ENCODE measurements around the gene GABRG3. TPM values are rescaled to one million over a fixed set of nuclear protein-coding genes. Genes with fewer than 3 reads are reported as not detected.

GABRG3 gene
- total RNA-seq, 4 donors from 2014 or later = not detected

- intact Hi-C loops (cut with DNase I) = no loop called here
- TF ChIP-seq POLR2AphosphoS5 (IDR thresholded peaks at IDR 0.05) (no peak), EP300 (IDR thresholded peaks at IDR 0.05) (no peak), POLR2A (IDR thresholded peaks at IDR 0.05; ENCODE audit: low read depth) (no peak), CTCF (IDR thresholded peaks at IDR 0.05) (no peak)
- no peak for DNase-seq (ENCODE audit: extremely low spot score)
- WGBS = 93% methylated on average over 4 of the region's 4 CpGs
- Histone ChIP-seq H3K36me3 (no peaks in the 10 kb centered on the region), H3K4me1 (no peaks in the 10 kb centered on the region), H3K9me3 (no peaks in the 10 kb centered on the region), H3K27ac (replicated peaks in 1 of 4) (no peak overlapping the region), H3K27me3 (no peaks in the 10 kb centered on the region), H3K4me3 (no peak overlapping the region)
Measured at GRCh38 chr15:27111323-27111722, 140.3 kb downstream of the GABRG3 start.

DNA sequence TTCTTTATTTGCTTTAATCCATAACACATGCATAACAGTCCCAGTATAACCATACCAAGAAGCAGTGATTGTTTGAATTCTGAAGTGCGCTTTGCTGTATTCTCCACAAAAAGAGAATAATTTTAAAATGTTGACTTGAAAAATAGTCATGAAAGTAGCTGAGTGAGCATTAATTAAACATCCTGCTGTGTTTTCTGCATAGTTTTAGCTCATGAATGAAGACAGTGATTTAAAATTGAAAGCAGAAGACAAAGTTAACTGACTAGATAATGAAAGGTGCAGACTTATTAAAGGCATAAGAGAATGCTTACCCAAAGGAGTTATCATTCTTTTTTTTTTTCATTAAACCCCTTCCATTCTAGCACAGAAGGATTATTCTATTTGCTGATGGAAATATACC is 143.5 kb downstream of the GABRG3 start:
- no peak for DNase-seq (ENCODE audit: extremely low spot score)
- Histone ChIP-seq H3K36me3 (no peaks in the 10 kb centered on the region), H3K9me3 (no peaks in the 10 kb centered on the region), H3K27ac (replicated peaks in 1 of 4) (no peak overlapping the region), H3K4me3 (no peak overlapping the region), H3K27me3 (no peaks in the 10 kb centered on the region), H3K4me1 (no peaks in the 10 kb centered on the region)
- TF ChIP-seq CTCF (IDR thresholded peaks at IDR 0.05) (no peak), EP300 (IDR thresholded peaks at IDR 0.05) (no peak), POLR2A (IDR thresholded peaks at IDR 0.05; ENCODE audit: low read depth) (no peak), POLR2AphosphoS5 (IDR thresholded peaks at IDR 0.05) (no peak)
- 97% methylated on average over 1 of the region's 1 CpG for WGBS
- intact Hi-C loops (cut with DNase I) = no loop called here

DNA sequence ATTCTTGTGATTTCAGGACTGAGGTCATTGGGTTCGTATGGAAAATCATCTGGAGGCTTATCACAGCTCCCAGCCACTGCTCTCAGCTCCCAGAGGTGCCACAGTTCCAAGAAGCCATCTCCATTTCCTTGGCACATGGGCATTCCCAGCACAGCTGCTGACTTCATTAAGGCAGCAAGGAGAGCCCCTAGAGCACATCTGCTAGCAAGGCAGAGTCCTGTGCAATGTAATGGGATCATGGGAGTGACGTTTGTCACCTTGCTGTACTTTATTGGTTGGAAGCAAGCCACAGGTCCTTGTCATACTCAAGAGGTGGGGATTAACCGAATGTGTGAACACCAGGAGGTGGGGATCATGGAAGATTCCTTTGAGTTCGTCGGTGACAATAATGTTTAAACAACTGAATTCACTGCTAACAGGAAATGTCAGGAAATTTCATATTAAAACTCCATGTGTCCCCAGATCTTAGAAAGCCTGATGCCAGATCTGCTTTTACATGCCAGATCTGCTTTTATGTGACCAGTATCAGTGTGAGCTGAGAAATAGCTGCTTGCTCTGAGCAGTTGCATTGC is 148.8 kb downstream of the GABRG3 start:
- H3K27ac ChIP-seq (replicated peaks in 1 of 4) = no peak overlapping the region
- TF ChIP-seq EP300 (IDR thresholded peaks at IDR 0.05) (no peak), CTCF (IDR thresholded peaks at IDR 0.05) (no peak), POLR2AphosphoS5 (IDR thresholded peaks at IDR 0.05) (no peak), POLR2A (IDR thresholded peaks at IDR 0.05; ENCODE audit: low read depth) (no peak)
- no peaks in the 10 kb centered on the region for H3K36me3 ChIP-seq
- intact Hi-C loops (cut with DNase I) = no loop called here
- WGBS = 69% methylated on average over 5 of the region's 5 CpGs
- peak; percentile 89 for DNase-seq (ENCODE audit: extremely low spot score)
- no peaks in the 10 kb centered on the region for H3K4me1 ChIP-seq
- H3K9me3 ChIP-seq = no peaks in the 10 kb centered on the region
- H3K4me3 ChIP-seq = no peak overlapping the region
- no peaks in the 10 kb centered on the region for H3K27me3 ChIP-seq

GRCh38 chr15:27121672-27122071 is 150.7 kb downstream of the GABRG3 start:
- Histone ChIP-seq H3K27ac (replicated peaks in 1 of 4) (no peak overlapping the region), H3K36me3 (no peaks in the 10 kb centered on the region), H3K4me1 (no peaks in the 10 kb centered on the region), H3K4me3 (no peak overlapping the region), H3K9me3 (no peaks in the 10 kb centered on the region), H3K27me3 (no peaks in the 10 kb centered on the region)
- no peak for DNase-seq (ENCODE audit: extremely low spot score)
- intact Hi-C loops (cut with DNase I) = no loop called here
- 84% methylated on average over 2 of the region's 2 CpGs for WGBS
- TF ChIP-seq EP300 (IDR thresholded peaks at IDR 0.05) = no peak
- TF ChIP-seq POLR2AphosphoS5 (IDR thresholded peaks at IDR 0.05) = no peak
- no peak for TF ChIP-seq CTCF (IDR thresholded peaks at IDR 0.05)
- TF ChIP-seq POLR2A (IDR thresholded peaks at IDR 0.05; ENCODE audit: low read depth) = no peak

- no peak for TF ChIP-seq CTCF (IDR thresholded peaks at IDR 0.05)
- intact Hi-C loops (cut with DNase I) = no loop called here
- H3K4me1 ChIP-seq = no peaks in the 10 kb centered on the region
- H3K9me3 ChIP-seq = no peaks in the 10 kb centered on the region
- H3K27me3 ChIP-seq = no peaks in the 10 kb centered on the region
- no peak overlapping the region for H3K4me3 ChIP-seq
- DNase-seq (ENCODE audit: extremely low spot score) = no peak
- 100% methylated on average over 6 of the region's 6 CpGs for WGBS
- H3K27ac ChIP-seq (replicated peaks in 1 of 4) = no peak overlapping the region
- H3K36me3 ChIP-seq = no peaks in the 10 kb centered on the region
Measured at GRCh38 chr15:27123291-27123690, 152.3 kb downstream of the GABRG3 start.
